Left lung (tissue), 10 donors: Measurements from ENCODE around the gene SIK2. TPM values are rescaled to one million over a fixed set of nuclear protein-coding genes. Genes with fewer than 3 reads are reported as not detected.

Experiments used
- ATAC-seq: fragments of 200-7000 bp; cut with Tn5 transposase; one replicate; pipeline ENCODE4 v1.9.1; 2020; ENCODE audit warnings: moderate library complexity
- DNase-seq, 4 donors: peaks; one replicate each; pipeline ENCODE4 v3.0.0-alpha.2; 2013 to 2020
- H3K27ac ChIP-seq, 2 donors: fragments of 200-600 bp; sonication (generic) in 1 of 2; one replicate each; pipeline versions ENCODE4 v1.5.0 to v1.8.0; 2020 to 2021
- H3K27me3 ChIP-seq, 2 donors: fragments of 200-600 bp; sonication (generic) in 1 of 2; one replicate each; pipeline versions ENCODE4 v1.5.0 to v1.8.0; 2020 to 2021
- H3K36me3 ChIP-seq, 2 donors: fragments of 200-600 bp; sonication (generic) in 1 of 2; one replicate each; pipeline versions ENCODE4 v1.5.0 to v1.8.0; 2020 to 2021
- H3K4me1 ChIP-seq, 2 donors: fragments of 200-600 bp; one replicate each; pipeline ENCODE4 v1.8.0; 2021
- H3K4me3 ChIP-seq, 2 donors: fragments of 200-600 bp; sonication (generic) in 1 of 2; one replicate each; pipeline versions ENCODE4 v1.5.0 to v1.8.0; 2020 to 2021; ENCODE audit warnings: mild to moderate bottlenecking in 1 of 2
- H3K9me3 ChIP-seq, 2 donors: fragments of 200-600 bp; sonication (generic) in 1 of 2; one replicate each; pipeline versions ENCODE4 v1.5.0 to v1.8.0; 2020 to 2021
- CTCF ChIP-seq, 2 donors: fragments of 200-600 bp; sonication (generic) in 1 of 2; IDR thresholded peaks; one replicate each; pipeline versions ENCODE4 v1.5.0 to v1.8.0; 2021; ENCODE audit warnings: antibody characterized with exemption in 2 of 2
- intact Hi-C, 2 donors: fragments of 100-400 bp; cut with DNase I; formaldehyde crosslinking; loops; one replicate each; pipeline versions ENCODE4 v1.11.2 to v1.14.2; 2022
- polyA plus RNA-seq, 6 donors: library from polyadenylated mRNA; unstranded; fragments of 120-200 nt; gene quantifications; one replicate each; pipeline ENCODE4 v1.2.1, GENCODE V29; 2013; ENCODE audit not compliant: insufficient read length in 6 of 6
- total RNA-seq, 2 donors: library from RNA; stranded (reverse); fragmentation: NEBNext Ultra II Directional; extraction: Animal tissue kit (Norgen Biotek cat#: 25700); gene quantifications; one replicate each; pipeline ENCODE4 v1.2.1, GENCODE V29; 2021
- donor health status: DM: no; HTN: yes; CAD: no.
- donor health status: DM: no; HTN: no; CAD: no.

Gene SIK2
- total and polyA plus RNA-seq, 8 donors, result 23.3 to 35.1 (median 30.8) TPM

GRCh38 chr11:111748035-111748804 is 146.0 kb downstream of the SIK2 start:
- Histone ChIP-seq H3K4me3 (no peak overlapping the region), H3K27ac (no peak overlapping the region), H3K9me3 (no peaks in the 10 kb centered on the region), H3K27me3 (no peaks in the 10 kb centered on the region), H3K36me3 (peaks cover 0 to 96% of the 10 kb centered on the region in 2 donors), H3K4me1 (peaks cover 5 to 8% of the 10 kb centered on the region in 2 donors)
- TF ChIP-seq CTCF (IDR thresholded peaks at IDR 0.05), result no peak
- intact Hi-C loops, result no loop called here
- ATAC-seq, result no peak
- no peak for DNase-seq

- ATAC-seq, result no peak
- TF ChIP-seq CTCF (IDR thresholded peaks at IDR 0.05), result no peak
- Histone ChIP-seq H3K27me3 (no peaks in the 10 kb centered on the region), H3K36me3 (peaks cover 0 to 96% of the 10 kb centered on the region in 2 donors), H3K4me3 (no peak overlapping the region), H3K9me3 (no peaks in the 10 kb centered on the region), H3K4me1 (peaks cover 5 to 8% of the 10 kb centered on the region in 2 donors), H3K27ac (no peak overlapping the region)
- DNase-seq, result no peak
- intact Hi-C loops, result no loop called here
These were observed 147.4 kb downstream of the SIK2 start for GRCh38 chr11:111749646-111750045.

GRCh38 chr11:111756097-111756496 is 153.8 kb downstream of the SIK2 start:
- intact Hi-C loops, result no loop called here
- no peaks in the 10 kb centered on the region for H3K4me1 ChIP-seq
- peaks cover 0 to 94% of the 10 kb centered on the region in 2 donors for H3K36me3 ChIP-seq
- no peaks in the 10 kb centered on the region for H3K9me3 ChIP-seq
- no peaks in the 10 kb centered on the region for H3K27me3 ChIP-seq
- no peak for TF ChIP-seq CTCF (IDR thresholded peaks at IDR 0.05)
- ATAC-seq (no peak), DNase-seq (no peak)
- H3K27ac ChIP-seq, result no peak overlapping the region
- H3K4me3 ChIP-seq, result no peak overlapping the region

- Histone ChIP-seq H3K9me3 (no peaks in the 10 kb centered on the region), H3K4me3 (no peak overlapping the region), H3K27me3 (no peaks in the 10 kb centered on the region), H3K27ac (no peak overlapping the region), H3K36me3 (peaks cover 0 to 84% of the 10 kb centered on the region in 2 donors), H3K4me1 (peaks cover 0 to 14% of the 10 kb centered on the region in 2 donors)
- intact Hi-C loops, result no loop called here
- no peak for ATAC-seq
- no peak for TF ChIP-seq CTCF (IDR thresholded peaks at IDR 0.05)
- no peak for DNase-seq
These were observed 157.1 kb downstream of the SIK2 start for GRCh38 chr11:111759376-111759775.

- Histone ChIP-seq H3K4me3 (no peak overlapping the region), H3K27ac (no peak overlapping the region), H3K36me3 (peaks cover 0 to 79% of the 10 kb centered on the region in 2 donors), H3K27me3 (no peaks in the 10 kb centered on the region), H3K4me1 (peaks cover 0 to 19% of the 10 kb centered on the region in 2 donors), H3K9me3 (no peaks in the 10 kb centered on the region)
- ATAC-seq (no peak), DNase-seq (no peak)
- intact Hi-C loops, result no loop called here
- no peak for TF ChIP-seq CTCF (IDR thresholded peaks at IDR 0.05)
These were observed 157.6 kb downstream of the SIK2 start for GRCh38 chr11:111759778-111760407.
